ENCODE measurements around the gene TEX264. TPM values are rescaled to one million over a fixed set of nuclear protein-coding genes. Genes with fewer than 3 reads are reported as not detected.

Gene TEX264
- total and polyA plus RNA-seq, 2 of the 13 experiments (the other 11 are each of a cell fraction or from before 2014, with no cell fraction given) = 35.2 to 52.1 TPM

GRCh38 chr3:51706788-51707731 is 36.0 kb downstream of the TEX264 start, which contains the start of gene GRM2 (continued):
- TF ChIP-seq ZBTB40 (IDR thresholded peaks at IDR 0.05) = no peak
- peak; percentile 65; the same call in 1 of the 2 replicates for TF ChIP-seq ZBTB40 (CRISPR knock-in tag; IDR thresholded peaks at IDR 0.05)
- TF ChIP-seq ZBED4 (CRISPR knock-in tag; IDR thresholded peaks at IDR 0.05; ENCODE audit: borderline replicate concordance) = 0 out of 2 replicates have a peak, but pooled peaks have one; percentile 59
- TF ChIP-seq KDM2A (CRISPR knock-in tag; IDR thresholded peaks at IDR 0.05; ENCODE audit: borderline replicate concordance, low read depth) = peak; percentile 73; the same call in 1 of the 2 replicates
- 0 out of 2 replicates have a peak, but pooled peaks have one; percentile 40 for TF ChIP-seq KAT8 (CRISPR knock-in tag; IDR thresholded peaks at IDR 0.05)
- TF ChIP-seq HNF4A (CRISPR knock-in tag; IDR thresholded peaks at IDR 0.05) = no peak
- TF ChIP-seq PRDM4 (CRISPR knock-in tag; IDR thresholded peaks at IDR 0.05; ENCODE audit: borderline replicate concordance) = 0 out of 2 replicates have a peak, but pooled peaks have one; percentile 57
- peak; percentile 95 for TF ChIP-seq KLF6 (CRISPR knock-in tag; IDR thresholded peaks at IDR 0.05)
- TF ChIP-seq EHMT2 (IDR thresholded peaks at IDR 0.05; ENCODE audit: borderline replicate concordance, low read depth, low read length) = peak; percentile 50; the same call in 1 of the 2 replicates
- TF ChIP-seq ZNF788 (CRISPR knock-in tag; IDR thresholded peaks at IDR 0.05; ENCODE audit: borderline replicate concordance) = peak; percentile 49; the same call in 1 of the 2 replicates
